DOHH2 (cell line): ENCODE data around the gene PLAA.

Experiments used
- CTCF ChIP-seq: fragments of 200-600 bp; sonication (generic); IDR thresholded peaks from one replicate; pipeline ENCODE4 v1.5.1; 2014; ENCODE audit warnings: antibody characterized with exemption, mild to moderate bottlenecking, low read depth, low read length; ENCODE audit not compliant: poor library complexity, severe bottlenecking
- EZH2phosphoT487 ChIP-seq: fragments of 200-600 bp; sonication (generic); IDR thresholded peaks from 2 replicates; pipeline ENCODE4 v1.6.1; 2017; ENCODE audit warnings: borderline replicate concordance, mild to moderate bottlenecking, antibody characterized with exemption, low read length, moderate library complexity, mixed read lengths

GRCh38 chr9:26940779-26941178 lies 6.3 kb downstream of the PLAA start:
- TF ChIP-seq CTCF (no peak), EZH2phosphoT487 (no peak)
